A673 (cell line): ENCODE data around the gene TMEM9B. TPM values are rescaled to one million over a fixed set of nuclear protein-coding genes. Genes with fewer than 3 reads are reported as not detected.
"Not testable (repeated sequence)": the region's sequence is repeated elsewhere in the genome, so short reads cannot be mapped to it uniquely, and the experiment has no call there.

Source experiments
- Bru-seq: library from RNA; stranded (reverse); fragments of 400-500 nt; gene quantifications from one replicate; lab custom pipeline; 2021; lab: Mats Ljungman, UMichigan
- BruChase-seq, 2 experiments: library from RNA; stranded (reverse); fragments of 400-500 nt; gene quantifications; one replicate each; lab custom pipeline; 2021; lab: Mats Ljungman, UMichigan
- BruUV-seq: library from RNA; stranded (reverse); fragments of 400-500 nt; replicated peaks from 2 replicates; lab custom pipeline; 2021; lab: Mats Ljungman, UMichigan
- CTCF ChIA-PET: fragments of 300-600 bp; sonication (Branson Sonifier 250); formaldehyde crosslinking; loops from one replicate; lab custom pipeline; 2022; ENCODE audit warnings: antibody characterized with exemption; lab: Charles Lee
- POLR2A ChIA-PET: fragments of 300-600 bp; sonication (Branson Sonifier 250); formaldehyde crosslinking; loops from one replicate; lab custom pipeline; 2022; ENCODE audit warnings: antibody characterized with exemption; ENCODE audit not compliant: low non-redundant PET; lab: Charles Lee
- DNase-seq: peaks from one replicate; pipeline ENCODE4 v3.0.0-alpha.2; 2015; ENCODE audit warnings: low spot score
- H3K27ac ChIP-seq: fragments of 200-600 bp; sonication (generic); 2 replicates; pipeline ENCODE4 v1.5.1; 2016; ENCODE audit warnings: mixed run types, low read depth, mild to moderate bottlenecking, mixed read lengths, antibody characterized with exemption, low read length; ENCODE audit not compliant: poor library complexity, severe bottlenecking
- H3K27me3 ChIP-seq: fragments of 200-600 bp; sonication (generic); replicated peaks from 2 replicates; pipeline ENCODE4 v1.6.1; 2017; ENCODE audit warnings: mixed run types, low read depth, mild to moderate bottlenecking, mixed read lengths, antibody characterized with exemption, low read length; ENCODE audit not compliant: insufficient read depth, poor library complexity
- H3K36me3 ChIP-seq: fragments of 200-600 bp; sonication (generic); 2 replicates; pipeline ENCODE4 v1.6.1; 2016; ENCODE audit warnings: mixed run types, mild to moderate bottlenecking, mixed read lengths, antibody characterized with exemption, low read length; ENCODE audit not compliant: insufficient read depth, poor library complexity, severe bottlenecking
- H3K4me1 ChIP-seq: fragments of 200-600 bp; sonication (generic); 2 replicates; pipeline ENCODE4 v1.6.1; 2017; ENCODE audit warnings: mixed run types, mild to moderate bottlenecking, mixed read lengths, antibody characterized with exemption, low read length; ENCODE audit not compliant: insufficient read depth, poor library complexity, severe bottlenecking
- H3K4me3 ChIP-seq: fragments of 200-600 bp; sonication (generic); 2 replicates; pipeline ENCODE4 v1.5.1; 2016; ENCODE audit warnings: low read depth, mixed run types, mild to moderate bottlenecking, mixed read lengths, low read length; ENCODE audit not compliant: poor library complexity, severe bottlenecking
- H3K9me3 ChIP-seq: fragments of 200-600 bp; sonication (generic); 2 replicates; pipeline ENCODE4 v1.6.1; 2016; ENCODE audit warnings: mixed run types, low read depth, mild to moderate bottlenecking, mixed read lengths, antibody characterized with exemption, low read length; ENCODE audit not compliant: poor library complexity, severe bottlenecking
- CTCF ChIP-seq: fragments of 300-800, 200-600 bp; sonication (generic); conservative IDR thresholded peaks from 2 replicates; pipeline ENCODE4 v1.5.1; 2017; ENCODE audit warnings: low read depth, mild to moderate bottlenecking, antibody characterized with exemption, low read length, moderate library complexity, mixed read lengths
- EZH2 ChIP-seq: fragments of 200-600 bp; sonication (generic); IDR thresholded peaks from 2 replicates; pipeline ENCODE4 v1.6.1; 2017; ENCODE audit warnings: borderline replicate concordance, low read depth, mild to moderate bottlenecking, mixed read lengths, antibody characterized with exemption, low read length; ENCODE audit not compliant: poor library complexity, severe bottlenecking
- intact Hi-C: fragments of 100-400 bp; cut with micrococcal nuclease; formaldehyde crosslinking; loops from one replicate; pipeline ENCODE4 v1.10.0; 2022; ENCODE audit not compliant: unreplicated experiment
- long read RNA-seq: library from polyadenylated mRNA; stranded (forward); transcript quantifications from one replicate; pipeline ENCODE4 v2.0.0, GENCODE V29; 2022
- total RNA-seq: library from RNA; stranded (reverse); gene quantifications from 2 replicates; pipeline ENCODE4 v1.2.3, GENCODE V29; 2021

Gene TMEM9B
- total RNA-seq (9.1 and 11.3 TPM in 2 replicates), Bru-seq, nascent RNA (percentile 53 among the genes with signal in this experiment), BruChase-seq, experiment 1, labeled RNA remaining after a 2-hour chase (percentile 55 among the genes with signal in this experiment), BruChase-seq, experiment 2, labeled RNA remaining after a 6-hour chase (percentile 65 among the genes with signal in this experiment)
- long read RNA-seq, transcript TMEM9B-205 (5 exons, 2,083 nt): major isoform, 32 of 37 reads
- long read RNA-seq, partial matches to known transcripts: 1 of 37 reads
- long read RNA-seq, other reads (novel, unspliced or antisense): 1 of 37 reads

- intact Hi-C loops: loop anchor here (2.0 to 10.0 kb wide), 2 partner anchors 54 to 280 kb away; partner anchors contain the start of genes AKIP1, RPL27A and TRIM66
- Histone ChIP-seq H3K36me3 (no peaks in the 10 kb centered on the region), H3K27me3 (no peaks in the 10 kb centered on the region), H3K9me3 (no peaks in the 10 kb centered on the region), H3K4me3 (peak within 1 kb of the TSS; percentile 92), H3K4me1 (no peaks in the 10 kb centered on the region), H3K27ac (peak within 1 kb of the TSS; percentile 73)
- TSS peak; percentile 72 for BruUV-seq
- ChIA-PET CTCF (no interaction called here), POLR2A (no interaction called here)
- peak; percentile 76 for DNase-seq
- TF ChIP-seq EZH2: no peak
- TF ChIP-seq CTCF: no peak
Observed at GRCh38 chr11:8964324-8965320, at the start of gene TMEM9B. TSS of gene TMEM9B (minus strand) at chr11:8964442. CDS start at chr11:8964313, 129 bp downstream.

- ChIA-PET CTCF (no interaction called here), POLR2A (no interaction called here)
- intact Hi-C loops: no loop called here
Observed at GRCh38 chr11:9013373-9013772, 49.1 kb upstream of the TMEM9B start.

GRCh38 chr11:9009538-9009937 is 45.3 kb upstream of the TMEM9B start:
- H3K4me3 ChIP-seq, H3K4me1 ChIP-seq, POLR2A ChIA-PET, H3K36me3 ChIP-seq, DNase-seq, BruUV-seq, H3K9me3 ChIP-seq, intact Hi-C loops, CTCF ChIA-PET, H3K27ac ChIP-seq: not testable (repeated sequence)
- peaks cover 15% of the 10 kb centered on the region for H3K27me3 ChIP-seq

More at GRCh38 chr11:9013373-9013772, 49.1 kb upstream of the TMEM9B start:
- no peak for DNase-seq
- H3K27ac ChIP-seq: no peak overlapping the region
- H3K4me1 ChIP-seq: no peaks in the 10 kb centered on the region
- no peak for TF ChIP-seq CTCF
- TF ChIP-seq EZH2: no peak
- H3K9me3 ChIP-seq: no peaks in the 10 kb centered on the region
- no peak overlapping the region for H3K4me3 ChIP-seq
- no peaks in the 10 kb centered on the region for H3K36me3 ChIP-seq
- H3K27me3 ChIP-seq: no peaks in the 10 kb centered on the region
- no TSS peak for BruUV-seq
